ENCODE data around the gene SAMD4A.

SAMD4A gene

GRCh38 chr14:54830650-54831049, 263.7 kb downstream of the SAMD4A start:
- Mint-ChIP-seq H3K27ac (no peak overlapping the region), H3K36me3 (ENCODE audit: low read depth) (peaks cover 2% of the 10 kb centered on the region), H3K9me3 (peaks cover 9% of the 10 kb centered on the region), H3K4me1 (ENCODE audit: low read depth) (peaks cover 1% of the 10 kb centered on the region), H3K4me3 (no peak overlapping the region), H3K27me3 (ENCODE audit: low read depth) (peaks cover 8% of the 10 kb centered on the region)

GRCh38 chr14:54834081-54834480, 267.2 kb downstream of the SAMD4A start:
- Mint-ChIP-seq H3K27ac (no peak overlapping the region), H3K9me3 (peaks cover 9% of the 10 kb centered on the region), H3K4me3 (no peak overlapping the region), H3K4me1 (ENCODE audit: low read depth) (peaks cover 1% of the 10 kb centered on the region), H3K36me3 (ENCODE audit: low read depth) (peaks cover 4% of the 10 kb centered on the region), H3K27me3 (ENCODE audit: low read depth) (peaks cover 8% of the 10 kb centered on the region)

- Mint-ChIP-seq H3K9me3 (peaks cover 9% of the 10 kb centered on the region), H3K4me1 (ENCODE audit: low read depth) (peaks cover 1% of the 10 kb centered on the region), H3K27me3 (ENCODE audit: low read depth) (peaks cover 8% of the 10 kb centered on the region), H3K36me3 (ENCODE audit: low read depth) (peaks cover 8% of the 10 kb centered on the region), H3K4me3 (no peak overlapping the region), H3K27ac (no peak overlapping the region)
Measured at GRCh38 chr14:54834727-54835126, 267.8 kb downstream of the SAMD4A start.

- Mint-ChIP-seq H3K27ac (no peak overlapping the region), H3K4me1 (ENCODE audit: low read depth) (peaks cover 1% of the 10 kb centered on the region), H3K27me3 (ENCODE audit: low read depth) (peaks cover under 1% of the 10 kb centered on the region), H3K4me3 (no peak overlapping the region), H3K9me3 (peaks cover under 1% of the 10 kb centered on the region), H3K36me3 (ENCODE audit: low read depth) (peaks cover 20% of the 10 kb centered on the region)
Measured at GRCh38 chr14:54836231-54836630, 269.3 kb downstream of the SAMD4A start.

GRCh38 chr14:54837508-54838149, 270.7 kb downstream of the SAMD4A start:
- H3K4me1 Mint-ChIP-seq (ENCODE audit: low read depth) = peaks cover 1% of the 10 kb centered on the region
- H3K36me3 Mint-ChIP-seq (ENCODE audit: low read depth) = peaks cover 31% of the 10 kb centered on the region
- peak overlapping the region; percentile 36 for H3K27ac Mint-ChIP-seq
- H3K27me3 Mint-ChIP-seq (ENCODE audit: low read depth) = no peaks in the 10 kb centered on the region
- H3K4me3 Mint-ChIP-seq = no peak overlapping the region
- H3K9me3 Mint-ChIP-seq = no peaks in the 10 kb centered on the region

- peaks cover 31% of the 10 kb centered on the region for H3K36me3 Mint-ChIP-seq (ENCODE audit: low read depth)
Measured at GRCh38 chr14:54838931-54839512, 272.1 kb downstream of the SAMD4A start.

GRCh38 chr14:54839701-54840119, 272.8 kb downstream of the SAMD4A start:
- H3K36me3 Mint-ChIP-seq (ENCODE audit: low read depth) = peaks cover 37% of the 10 kb centered on the region
- H3K4me3 Mint-ChIP-seq = no peak overlapping the region
- H3K27me3 Mint-ChIP-seq (ENCODE audit: low read depth) = no peaks in the 10 kb centered on the region
- no peak overlapping the region for H3K27ac Mint-ChIP-seq
- H3K9me3 Mint-ChIP-seq = no peaks in the 10 kb centered on the region
- no peaks in the 10 kb centered on the region for H3K4me1 Mint-ChIP-seq (ENCODE audit: low read depth)

More at GRCh38 chr14:54838931-54839512, 272.1 kb downstream of the SAMD4A start:
- no peak overlapping the region for H3K4me3 Mint-ChIP-seq
- no peaks in the 10 kb centered on the region for H3K9me3 Mint-ChIP-seq
- H3K4me1 Mint-ChIP-seq (ENCODE audit: low read depth) = no peaks in the 10 kb centered on the region
- no peak overlapping the region for H3K27ac Mint-ChIP-seq
- H3K27me3 Mint-ChIP-seq (ENCODE audit: low read depth) = no peaks in the 10 kb centered on the region

GRCh38 chr14:54840336-54840735, 273.4 kb downstream of the SAMD4A start:
- peaks cover 37% of the 10 kb centered on the region for H3K36me3 Mint-ChIP-seq (ENCODE audit: low read depth)
- H3K4me3 Mint-ChIP-seq = no peak overlapping the region
- no peak overlapping the region for H3K27ac Mint-ChIP-seq
- no peaks in the 10 kb centered on the region for H3K9me3 Mint-ChIP-seq
- H3K27me3 Mint-ChIP-seq (ENCODE audit: low read depth) = no peaks in the 10 kb centered on the region
- no peaks in the 10 kb centered on the region for H3K4me1 Mint-ChIP-seq (ENCODE audit: low read depth)

- Mint-ChIP-seq H3K27ac (no peak overlapping the region), H3K27me3 (ENCODE audit: low read depth) (no peaks in the 10 kb centered on the region), H3K36me3 (ENCODE audit: low read depth) (peaks cover 39% of the 10 kb centered on the region), H3K9me3 (no peaks in the 10 kb centered on the region), H3K4me1 (ENCODE audit: low read depth) (no peaks in the 10 kb centered on the region), H3K4me3 (no peak overlapping the region)
Measured at GRCh38 chr14:54840798-54841197, 273.9 kb downstream of the SAMD4A start.
